Measurements from ENCODE around the gene FLOT2.

The FLOT2 gene

GRCh38 chr17:28896884-28897768 lies at the start of gene FLOT2:
Gene FLOT2 (minus strand): TSS chr17:28897733. CDS start chr17:28897574, 159 bp downstream.
- peaks cover 11% of the 10 kb centered on the region; the same call in 1 of the 2 replicates for H4K20me1 ChIP-seq

GRCh38 chr17:28946239-28946638 lies 48.7 kb upstream of the FLOT2 start:
- Histone ChIP-seq H3K36me3 (peaks cover 54% of the 10 kb centered on the region), H3K4me3 (no peak overlapping the region), H3K27me3 (no peaks in the 10 kb centered on the region), H3K27ac (no peak overlapping the region), H3K9me3 (no peaks in the 10 kb centered on the region), H3K4me2 (peak overlapping the region; percentile 94), H3K9ac (no peak overlapping the region; the same call in 1 of the 2 replicates), H3K4me1 (peaks cover 66% of the 10 kb centered on the region), H4K20me1 (peaks cover 81% of the 10 kb centered on the region)
- TF ChIP-seq Cebpa-rat (IDR thresholded peaks at IDR 0.05): no peak

More at GRCh38 chr17:28896884-28897768, at the start of gene FLOT2:
- peaks cover 79% of the 10 kb centered on the region for H3K4me1 ChIP-seq
- H3K9ac ChIP-seq: peak within 1 kb of the TSS; percentile 86
- peak within 1 kb of the TSS; percentile 79 for H3K4me3 ChIP-seq
- TF ChIP-seq Cebpa-rat (IDR thresholded peaks at IDR 0.05): no peak
- no peaks in the 10 kb centered on the region for H3K27me3 ChIP-seq
- H3K27ac ChIP-seq: peak within 1 kb of the TSS; percentile 85
- peak within 1 kb of the TSS; percentile 91 for H3K4me2 ChIP-seq
- no peaks in the 10 kb centered on the region for H3K9me3 ChIP-seq
- H3K36me3 ChIP-seq: 0 out of 2 replicates have a peak, but pooled peaks cover 16% of the 10 kb centered on the region

- H4K20me1 ChIP-seq: peaks cover 92% of the 10 kb centered on the region
- no peak overlapping the region for H3K9ac ChIP-seq
Observed at GRCh38 chr17:28944862-28945741, 47.6 kb upstream of the FLOT2 start.

GRCh38 chr17:28944343-28944742 lies 46.8 kb upstream of the FLOT2 start:
- Histone ChIP-seq H3K9ac (no peak overlapping the region), H3K36me3 (peaks cover 61% of the 10 kb centered on the region), H3K4me3 (no peak overlapping the region), H3K4me2 (no peak overlapping the region), H3K4me1 (peaks cover 85% of the 10 kb centered on the region), H3K9me3 (no peaks in the 10 kb centered on the region), H4K20me1 (peaks cover 100% of the 10 kb centered on the region), H3K27ac (no peak overlapping the region), H3K27me3 (no peaks in the 10 kb centered on the region)
- no peak for TF ChIP-seq Cebpa-rat (IDR thresholded peaks at IDR 0.05)

More at GRCh38 chr17:28944862-28945741, 47.6 kb upstream of the FLOT2 start:
- Histone ChIP-seq H3K9me3 (no peaks in the 10 kb centered on the region), H3K27me3 (no peaks in the 10 kb centered on the region), H3K36me3 (peaks cover 54% of the 10 kb centered on the region), H3K4me1 (peaks cover 77% of the 10 kb centered on the region), H3K4me2 (0 out of 2 replicates have a peak overlapping the region, but pooled peaks have one; percentile 7), H3K4me3 (no peak overlapping the region), H3K27ac (no peak overlapping the region)
- no peak for TF ChIP-seq Cebpa-rat (IDR thresholded peaks at IDR 0.05)

- Histone ChIP-seq H3K36me3 (peaks cover 72% of the 10 kb centered on the region), H4K20me1 (peaks cover 100% of the 10 kb centered on the region), H3K27me3 (no peaks in the 10 kb centered on the region), H3K4me1 (peaks cover 91% of the 10 kb centered on the region), H3K27ac (no peak overlapping the region), H3K9me3 (no peaks in the 10 kb centered on the region), H3K4me3 (no peak overlapping the region), H3K4me2 (no peak overlapping the region), H3K9ac (no peak overlapping the region)
- TF ChIP-seq Cebpa-rat (IDR thresholded peaks at IDR 0.05): no peak
Observed at GRCh38 chr17:28942925-28943324, 45.4 kb upstream of the FLOT2 start.

GRCh38 chr17:28941251-28941650 lies 43.7 kb upstream of the FLOT2 start:
- H3K9ac ChIP-seq: peak overlapping the region; percentile 40; the same call in 1 of the 2 replicates
- peak overlapping the region; percentile 74 for H3K4me2 ChIP-seq
- H3K27ac ChIP-seq: 0 out of 2 replicates have a peak overlapping the region, but pooled peaks have one; percentile 7
- no peaks in the 10 kb centered on the region for H3K9me3 ChIP-seq
- peaks cover 91% of the 10 kb centered on the region for H3K4me1 ChIP-seq
- peaks cover 100% of the 10 kb centered on the region for H4K20me1 ChIP-seq
- no peaks in the 10 kb centered on the region for H3K27me3 ChIP-seq
- TF ChIP-seq Cebpa-rat (IDR thresholded peaks at IDR 0.05): no peak
- peaks cover 64% of the 10 kb centered on the region for H3K36me3 ChIP-seq
- no peak overlapping the region; the same call in 1 of the 2 replicates for H3K4me3 ChIP-seq

GRCh38 chr17:28940675-28941074 lies 43.1 kb upstream of the FLOT2 start:
- H3K4me3 ChIP-seq: no peak overlapping the region; the same call in 1 of the 2 replicates
- peaks cover 59% of the 10 kb centered on the region for H3K36me3 ChIP-seq
- peaks cover 91% of the 10 kb centered on the region for H3K4me1 ChIP-seq
- peak overlapping the region; percentile 7; the same call in 1 of the 2 replicates for H3K27ac ChIP-seq
- no peaks in the 10 kb centered on the region for H3K9me3 ChIP-seq
- H3K27me3 ChIP-seq: no peaks in the 10 kb centered on the region
- peaks cover 100% of the 10 kb centered on the region for H4K20me1 ChIP-seq
- peak overlapping the region; percentile 40; the same call in 1 of the 2 replicates for H3K9ac ChIP-seq
- H3K4me2 ChIP-seq: peak overlapping the region; percentile 74
- TF ChIP-seq Cebpa-rat (IDR thresholded peaks at IDR 0.05): no peak

GRCh38 chr17:28940142-28940541 lies 42.6 kb upstream of the FLOT2 start:
- Histone ChIP-seq H3K27me3 (no peaks in the 10 kb centered on the region), H4K20me1 (peaks cover 100% of the 10 kb centered on the region), H3K27ac (no peak overlapping the region; the same call in 1 of the 2 replicates), H3K9me3 (no peaks in the 10 kb centered on the region), H3K36me3 (peaks cover 56% of the 10 kb centered on the region), H3K4me1 (peaks cover 92% of the 10 kb centered on the region), H3K9ac (peak overlapping the region; percentile 40; the same call in 1 of the 2 replicates), H3K4me2 (peak overlapping the region; percentile 74), H3K4me3 (no peak overlapping the region)
- no peak for TF ChIP-seq Cebpa-rat (IDR thresholded peaks at IDR 0.05)

GRCh38 chr17:28938552-28938951 lies 41.0 kb upstream of the FLOT2 start:
- TF ChIP-seq Cebpa-rat (IDR thresholded peaks at IDR 0.05): no peak
- Histone ChIP-seq H3K4me3 (no peak overlapping the region), H3K4me1 (peaks cover 89% of the 10 kb centered on the region), H3K9me3 (no peaks in the 10 kb centered on the region), H3K4me2 (peak overlapping the region; percentile 74), H3K36me3 (peaks cover 57% of the 10 kb centered on the region), H3K9ac (no peak overlapping the region; the same call in 1 of the 2 replicates), H3K27ac (no peak overlapping the region), H3K27me3 (no peaks in the 10 kb centered on the region), H4K20me1 (peaks cover 100% of the 10 kb centered on the region)
